ENCODE measurements around the gene USP12.
A peak's percentile ranks its signal among the peaks of the same experiment; 100 is the strongest.

The USP12 gene

GRCh38 chr13:27133889-27134288 lies 37.7 kb downstream of the USP12 start:
- Histone ChIP-seq H3K27me3 (ENCODE audit: insufficient read depth, poor library complexity, severe bottlenecking) (no peaks in the 10 kb centered on the region), H3K9me3 (ENCODE audit: severe bottlenecking) (no peaks in the 10 kb centered on the region), H3K4me1 (ENCODE audit: insufficient read depth, poor library complexity, severe bottlenecking) (peaks cover 14% of the 10 kb centered on the region), H3K4me3 (ENCODE audit: severe bottlenecking) (no peak overlapping the region), H3K36me3 (ENCODE audit: low read depth) (no peaks in the 10 kb centered on the region), H3K27ac (ENCODE audit: poor library complexity, severe bottlenecking) (no peak overlapping the region)
- no peak for TF ChIP-seq CTCF (IDR thresholded peaks at IDR 0.05; ENCODE audit: poor library complexity, severe bottlenecking)
- ATAC-seq (ENCODE audit: low read depth) (no peak), DNase-seq (ENCODE audit: low spot score) (no peak)

- DNase-seq (ENCODE audit: low spot score) (no peak), ATAC-seq (ENCODE audit: low read depth) (no peak)
- H3K9me3 ChIP-seq (ENCODE audit: severe bottlenecking) = no peaks in the 10 kb centered on the region
- peaks cover 14% of the 10 kb centered on the region for H3K4me1 ChIP-seq (ENCODE audit: insufficient read depth, poor library complexity, severe bottlenecking)
- no peaks in the 10 kb centered on the region for H3K36me3 ChIP-seq (ENCODE audit: low read depth)
- H3K4me3 ChIP-seq (ENCODE audit: severe bottlenecking) = no peak overlapping the region
- TF ChIP-seq CTCF (IDR thresholded peaks at IDR 0.05; ENCODE audit: poor library complexity, severe bottlenecking) = no peak
- H3K27ac ChIP-seq (ENCODE audit: poor library complexity, severe bottlenecking) = no peak overlapping the region
- H3K27me3 ChIP-seq (ENCODE audit: insufficient read depth, poor library complexity, severe bottlenecking) = no peaks in the 10 kb centered on the region
These were observed 39.1 kb downstream of the USP12 start for GRCh38 chr13:27132538-27132937.

GRCh38 chr13:27131906-27132305 lies 39.7 kb downstream of the USP12 start:
- Histone ChIP-seq H3K4me3 (ENCODE audit: severe bottlenecking) (no peak overlapping the region), H3K36me3 (ENCODE audit: low read depth) (no peaks in the 10 kb centered on the region), H3K27me3 (ENCODE audit: insufficient read depth, poor library complexity, severe bottlenecking) (no peaks in the 10 kb centered on the region), H3K27ac (ENCODE audit: poor library complexity, severe bottlenecking) (peak overlapping the region; percentile 39), H3K4me1 (ENCODE audit: insufficient read depth, poor library complexity, severe bottlenecking) (peaks cover 14% of the 10 kb centered on the region), H3K9me3 (ENCODE audit: severe bottlenecking) (no peaks in the 10 kb centered on the region)
- TF ChIP-seq CTCF (IDR thresholded peaks at IDR 0.05; ENCODE audit: poor library complexity, severe bottlenecking) = no peak
- no peak for ATAC-seq (ENCODE audit: low read depth)
- no peak for DNase-seq (ENCODE audit: low spot score)

GRCh38 chr13:27130979-27131623 lies 40.5 kb downstream of the USP12 start:
- Histone ChIP-seq H3K27me3 (ENCODE audit: insufficient read depth, poor library complexity, severe bottlenecking) (no peaks in the 10 kb centered on the region), H3K36me3 (ENCODE audit: low read depth) (no peaks in the 10 kb centered on the region), H3K4me1 (ENCODE audit: insufficient read depth, poor library complexity, severe bottlenecking) (peaks cover 14% of the 10 kb centered on the region), H3K9me3 (ENCODE audit: severe bottlenecking) (no peaks in the 10 kb centered on the region), H3K4me3 (ENCODE audit: severe bottlenecking) (no peak overlapping the region), H3K27ac (ENCODE audit: poor library complexity, severe bottlenecking) (peak overlapping the region; percentile 39)
- TF ChIP-seq CTCF (IDR thresholded peaks at IDR 0.05; ENCODE audit: poor library complexity, severe bottlenecking) = no peak
- DNase-seq (ENCODE audit: low spot score) (no peak), ATAC-seq (ENCODE audit: low read depth) (peak; percentile 92)

GRCh38 chr13:27130223-27130978 lies 41.2 kb downstream of the USP12 start:
- TF ChIP-seq CTCF (IDR thresholded peaks at IDR 0.05; ENCODE audit: poor library complexity, severe bottlenecking) = no peak
- ATAC-seq (ENCODE audit: low read depth) (no peak), DNase-seq (ENCODE audit: low spot score) (no peak)
- Histone ChIP-seq H3K27me3 (ENCODE audit: insufficient read depth, poor library complexity, severe bottlenecking) (no peaks in the 10 kb centered on the region), H3K4me1 (ENCODE audit: insufficient read depth, poor library complexity, severe bottlenecking) (peaks cover 14% of the 10 kb centered on the region), H3K9me3 (ENCODE audit: severe bottlenecking) (no peaks in the 10 kb centered on the region), H3K36me3 (ENCODE audit: low read depth) (no peaks in the 10 kb centered on the region; the same call in 1 of the 2 replicates), H3K4me3 (ENCODE audit: severe bottlenecking) (no peak overlapping the region), H3K27ac (ENCODE audit: poor library complexity, severe bottlenecking) (peak overlapping the region; percentile 39)

Measured in RWPE2 (cell line).